ENCODE results near the gene PLEKHG2.
A peak's percentile ranks its signal among the peaks of the same experiment; 100 is the strongest.

The PLEKHG2 gene

GRCh38 chr19:39401549-39402345, 10.7 kb upstream of the PLEKHG2 start:
- TF ChIP-seq USF1 (IDR thresholded peaks at IDR 0.05) (no peak), TEAD4 (IDR thresholded peaks at IDR 0.05) (no peak), EP300 (IDR thresholded peaks at IDR 0.05; ENCODE audit: borderline replicate concordance) (no peak), RAD21 (IDR thresholded peaks at IDR 0.05; ENCODE audit: low read depth) (no peak), EGR1 (IDR thresholded peaks at IDR 0.05) (no peak)

- TF ChIP-seq EP300 (IDR thresholded peaks at IDR 0.05; ENCODE audit: borderline replicate concordance) (0 out of 2 replicates have a peak, but pooled peaks have one; percentile 24), NFIC (IDR thresholded peaks at IDR 0.05) (0 out of 2 replicates have a peak, but pooled peaks have one; percentile 31), USF1 (IDR thresholded peaks at IDR 0.05) (peak; percentile 77), ZBTB7A (IDR thresholded peaks at IDR 0.05; ENCODE audit: low read depth) (peak; percentile 98), CREB1 (IDR thresholded peaks at IDR 0.05; ENCODE audit: low read depth) (no peak), FOXM1 (IDR thresholded peaks at IDR 0.05; ENCODE audit: borderline replicate concordance, low read depth) (no peak), TAF1 (IDR thresholded peaks at IDR 0.05; ENCODE audit: low read depth) (0 out of 2 replicates have a peak, but pooled peaks have one; percentile 23), TCF12 (IDR thresholded peaks at IDR 0.05; ENCODE audit: low read depth) (peak; percentile 65; the same call in 1 of the 2 replicates), CEBPB (IDR thresholded peaks at IDR 0.05) (no peak), RAD21 (IDR thresholded peaks at IDR 0.05; ENCODE audit: low read depth) (no peak), EGR1 (IDR thresholded peaks at IDR 0.05) (peak; percentile 100), MAX (IDR thresholded peaks at IDR 0.05) (peak; percentile 98), YY1 (IDR thresholded peaks at IDR 0.05; ENCODE audit: low read depth) (no peak), TEAD4 (IDR thresholded peaks at IDR 0.05) (peak; percentile 48), REST (IDR thresholded peaks at IDR 0.05; ENCODE audit: low read depth) (no peak)
Observed at GRCh38 chr19:39402346-39403300, 9.8 kb upstream of the PLEKHG2 start.

GRCh38 chr19:39403331-39404312, 8.8 kb upstream of the PLEKHG2 start:
- no peak for TF ChIP-seq REST (IDR thresholded peaks at IDR 0.05; ENCODE audit: low read depth)
- 0 out of 2 replicates have a peak, but pooled peaks have one; percentile 28 for TF ChIP-seq ZBTB7A (IDR thresholded peaks at IDR 0.05; ENCODE audit: low read depth)
- 0 out of 2 replicates have a peak, but pooled peaks have one; percentile 23 for TF ChIP-seq MAX (IDR thresholded peaks at IDR 0.05)
- TF ChIP-seq CREB1 (IDR thresholded peaks at IDR 0.05; ENCODE audit: low read depth): no peak
- no peak for TF ChIP-seq YY1 (IDR thresholded peaks at IDR 0.05; ENCODE audit: low read depth)
- TF ChIP-seq NFIC (IDR thresholded peaks at IDR 0.05): peak; percentile 46; the same call in 1 of the 2 replicates

GRCh38 chr19:39405261-39405957, 7.1 kb upstream of the PLEKHG2 start:
- TF ChIP-seq EP300 (IDR thresholded peaks at IDR 0.05; ENCODE audit: borderline replicate concordance): no peak
- no peak for TF ChIP-seq NFIC (IDR thresholded peaks at IDR 0.05)
- no peak for TF ChIP-seq USF1 (IDR thresholded peaks at IDR 0.05)
- no peak for TF ChIP-seq TCF12 (IDR thresholded peaks at IDR 0.05; ENCODE audit: low read depth)
- no peak for TF ChIP-seq YY1 (IDR thresholded peaks at IDR 0.05; ENCODE audit: low read depth)
- no peak for TF ChIP-seq TEAD4 (IDR thresholded peaks at IDR 0.05)
- TF ChIP-seq TAF1 (IDR thresholded peaks at IDR 0.05; ENCODE audit: low read depth): no peak
- TF ChIP-seq REST (IDR thresholded peaks at IDR 0.05; ENCODE audit: low read depth): no peak
- no peak for TF ChIP-seq ZBTB7A (IDR thresholded peaks at IDR 0.05; ENCODE audit: low read depth)
- TF ChIP-seq FOXM1 (IDR thresholded peaks at IDR 0.05; ENCODE audit: borderline replicate concordance, low read depth): no peak
- TF ChIP-seq CEBPB (IDR thresholded peaks at IDR 0.05): no peak
- no peak for TF ChIP-seq RAD21 (IDR thresholded peaks at IDR 0.05; ENCODE audit: low read depth)
